Retina (tissue), 1 donor: ENCODE data around the gene NTM.

Source experiments
- DNase-seq: peaks from one replicate; pipeline ENCODE4 v3.0.0-alpha.2; 2016

NTM gene

GRCh38 chr11:131979364-131979763, 608.9 kb downstream of the NTM start:
- DNase-seq: no peak

- no peak for DNase-seq
Measured at GRCh38 chr11:131980199-131980598, 609.8 kb downstream of the NTM start.

GRCh38 chr11:131980888-131981668, 610.7 kb downstream of the NTM start:
- no peak for DNase-seq

GRCh38 chr11:131982154-131982553, 611.7 kb downstream of the NTM start:
- no peak for DNase-seq

GRCh38 chr11:131985846-131986301, 615.5 kb downstream of the NTM start:
- DNase-seq: no peak

- DNase-seq: no peak
Measured at GRCh38 chr11:131987703-131988102, 617.3 kb downstream of the NTM start.

- no peak for DNase-seq
Measured at GRCh38 chr11:131991606-131992005, 621.2 kb downstream of the NTM start.

- DNase-seq: no peak
Measured at GRCh38 chr11:131993246-131993645, 622.8 kb downstream of the NTM start.

- DNase-seq: no peak
Measured at GRCh38 chr11:131998020-131998419, 627.6 kb downstream of the NTM start.

- no peak for DNase-seq
Measured at GRCh38 chr11:131999084-131999483, 628.7 kb downstream of the NTM start.

- DNase-seq: no peak
Measured at GRCh38 chr11:131999955-132000354, 629.5 kb downstream of the NTM start.

- DNase-seq: peak; percentile 46
Measured at GRCh38 chr11:132005887-132006286, 635.5 kb downstream of the NTM start.

- peak; percentile 33 for DNase-seq
Measured at GRCh38 chr11:132006884-132007580, 636.6 kb downstream of the NTM start.

GRCh38 chr11:132008226-132008625, 637.8 kb downstream of the NTM start:
- DNase-seq: no peak

- DNase-seq: peak; percentile 30
Measured at GRCh38 chr11:132008872-132009271, 638.5 kb downstream of the NTM start.

- DNase-seq: no peak
Measured at GRCh38 chr11:132020001-132020400, 649.6 kb downstream of the NTM start.

GRCh38 chr11:132022285-132022684, 651.9 kb downstream of the NTM start:
- no peak for DNase-seq

GRCh38 chr11:132022733-132023478, 652.5 kb downstream of the NTM start:
- DNase-seq: no peak

- no peak for DNase-seq
Measured at GRCh38 chr11:132024587-132025295, 654.3 kb downstream of the NTM start.

- DNase-seq: no peak
Measured at GRCh38 chr11:132026746-132027145, 656.3 kb downstream of the NTM start.

GRCh38 chr11:132028380-132029240, 658.2 kb downstream of the NTM start:
- DNase-seq: peak; percentile 15

GRCh38 chr11:132030896-132031295, 660.5 kb downstream of the NTM start:
- no peak for DNase-seq
